Astrocyte (in vitro differentiated cells and primary cell): ENCODE data around the gene TEAD1. TPM values are rescaled to one million over a fixed set of nuclear protein-coding genes. Genes with fewer than 3 reads are reported as not detected.

Experiments
- DNase-seq: peaks from one replicate; pipeline ENCODE4 v3.0.0-alpha.2; 2010; ENCODE audit warnings: low read depth
- FAIRE-seq: peaks from 2 replicates; lab custom pipeline; 2011; peaks lifted over from hg19 to GRCh38; lab: Jason Lieb, UNC
- H2AFZ ChIP-seq: 2 replicates; pipeline ENCODE4 v1.6.0; 2012; ENCODE audit warnings: low read depth, low read length, inconsistent platforms
- H3K27ac ChIP-seq: 2 replicates; pipeline ENCODE4 v1.5.1; 2011; ENCODE audit warnings: low read depth, low read length, inconsistent platforms
- H3K27me3 ChIP-seq: 2 replicates; pipeline ENCODE4 v1.6.0; 2011; ENCODE audit warnings: low read length, inconsistent platforms; ENCODE audit not compliant: insufficient read depth
- H3K36me3 ChIP-seq: 2 replicates; pipeline ENCODE4 v1.5.1; 2011; ENCODE audit warnings: low read length, inconsistent platforms; ENCODE audit not compliant: insufficient read depth
- H3K4me1 ChIP-seq: 2 replicates; pipeline ENCODE4 v1.5.1; 2011; ENCODE audit warnings: low read length, inconsistent platforms; ENCODE audit not compliant: insufficient read depth
- H3K4me2 ChIP-seq: 2 replicates; pipeline ENCODE4 v1.6.0; 2012; ENCODE audit warnings: low read length, inconsistent platforms
- H3K4me3 ChIP-seq: 2 replicates; pipeline ENCODE4 v1.5.1; 2011; ENCODE audit warnings: low read depth, mild to moderate bottlenecking, low read length, inconsistent platforms; ENCODE audit not compliant: insufficient read depth
- H3K79me2 ChIP-seq: 2 replicates; pipeline ENCODE4 v1.6.0; 2012; ENCODE audit warnings: mild to moderate bottlenecking, low read length, inconsistent platforms; ENCODE audit not compliant: insufficient read depth
- H3K9ac ChIP-seq: 2 replicates; pipeline ENCODE4 v1.6.0; 2012; ENCODE audit warnings: mild to moderate bottlenecking, low read length, inconsistent platforms
- H3K9me3 ChIP-seq: 2 replicates; pipeline ENCODE4 v1.5.1; 2012; ENCODE audit warnings: low read depth, mild to moderate bottlenecking, low read length, inconsistent platforms; ENCODE audit not compliant: insufficient read depth
- H4K20me1 ChIP-seq: 2 replicates; pipeline ENCODE4 v1.6.0; 2012; ENCODE audit warnings: low read length, inconsistent platforms; ENCODE audit not compliant: insufficient read depth
- H3K27ac Mint-ChIP-seq: one replicate; pipeline ENCODE4 v1.8.0; 2021; ENCODE audit warnings: mild to moderate bottlenecking, mixed read lengths; ENCODE audit not compliant: unreplicated experiment
- H3K27me3 Mint-ChIP-seq: one replicate; pipeline ENCODE4 v1.8.0; 2021; ENCODE audit warnings: low read depth, mixed read lengths; ENCODE audit not compliant: unreplicated experiment
- H3K36me3 Mint-ChIP-seq: one replicate; pipeline ENCODE4 v1.8.0; 2021; ENCODE audit warnings: low read depth, mixed read lengths; ENCODE audit not compliant: unreplicated experiment
- H3K4me1 Mint-ChIP-seq: one replicate; pipeline ENCODE4 v1.8.0; 2021; ENCODE audit warnings: low read depth, mixed read lengths; ENCODE audit not compliant: unreplicated experiment
- H3K4me3 Mint-ChIP-seq: one replicate; pipeline ENCODE4 v1.8.0; 2021; ENCODE audit warnings: mild to moderate bottlenecking, moderate library complexity, mixed read lengths; ENCODE audit not compliant: unreplicated experiment
- H3K9me3 Mint-ChIP-seq: one replicate; pipeline ENCODE4 v1.8.0; 2021; ENCODE audit warnings: mild to moderate bottlenecking, mixed read lengths; ENCODE audit not compliant: unreplicated experiment
- EZH2 ChIP-seq: IDR thresholded peaks from 2 replicates; pipeline ENCODE4 v1.6.1; 2012; ENCODE audit warnings: mild to moderate bottlenecking, low read length, inconsistent platforms; ENCODE audit not compliant: insufficient read depth
- total RNA-seq: library from RNA; stranded (reverse); gene quantifications from 2 replicates; pipeline ENCODE4 v1.2.1, GENCODE V29; 2021
- TF ChIP-seq, protein P1 (sequence below): IDR thresholded peaks from 2 replicates; pipeline ENCODE4 v1.5.1; 2011; ENCODE audit warnings: low read depth, mild to moderate bottlenecking, inconsistent platforms, low read length, moderate library complexity; ENCODE audit not compliant: insufficient read depth

Gene TEAD1
- total RNA-seq, 1 donor from 2014 or later: 149 TPM

DNA sequence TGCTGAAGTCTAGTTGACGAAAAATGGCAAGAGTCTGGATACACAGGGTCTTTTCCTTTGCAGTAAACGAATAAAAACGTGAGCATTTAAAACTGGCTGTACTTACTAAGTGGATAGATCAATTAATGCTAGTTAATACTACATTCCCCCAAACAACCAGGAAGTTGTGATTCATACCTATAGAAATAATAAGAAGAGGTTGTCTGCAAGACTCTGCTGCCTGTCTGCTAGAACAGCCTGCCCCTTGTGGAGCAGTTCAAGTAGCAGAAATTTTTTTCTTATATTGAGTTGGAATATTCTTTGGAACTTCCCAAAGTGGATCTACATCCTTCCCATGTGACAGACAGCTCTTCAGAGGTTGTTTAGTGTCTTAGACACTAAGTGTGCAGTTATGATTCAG, 86.8 kb downstream of the TEAD1 start:
- H3K27ac Mint-ChIP-seq: no peak overlapping the region
- H3K4me3 ChIP-seq: no peak overlapping the region
- peaks cover 6% of the 10 kb centered on the region for H3K36me3 Mint-ChIP-seq
- H3K4me2 ChIP-seq: no peak overlapping the region
- no peaks in the 10 kb centered on the region for H3K27me3 Mint-ChIP-seq
- H4K20me1 ChIP-seq: peaks cover 79% of the 10 kb centered on the region
- H3K4me1 ChIP-seq: no peaks in the 10 kb centered on the region
- H3K4me1 Mint-ChIP-seq: peaks cover 59% of the 10 kb centered on the region
- H3K27ac ChIP-seq: no peak overlapping the region
- TF ChIP-seq EZH2: no peak
- TF ChIP-seq, protein P1, sequence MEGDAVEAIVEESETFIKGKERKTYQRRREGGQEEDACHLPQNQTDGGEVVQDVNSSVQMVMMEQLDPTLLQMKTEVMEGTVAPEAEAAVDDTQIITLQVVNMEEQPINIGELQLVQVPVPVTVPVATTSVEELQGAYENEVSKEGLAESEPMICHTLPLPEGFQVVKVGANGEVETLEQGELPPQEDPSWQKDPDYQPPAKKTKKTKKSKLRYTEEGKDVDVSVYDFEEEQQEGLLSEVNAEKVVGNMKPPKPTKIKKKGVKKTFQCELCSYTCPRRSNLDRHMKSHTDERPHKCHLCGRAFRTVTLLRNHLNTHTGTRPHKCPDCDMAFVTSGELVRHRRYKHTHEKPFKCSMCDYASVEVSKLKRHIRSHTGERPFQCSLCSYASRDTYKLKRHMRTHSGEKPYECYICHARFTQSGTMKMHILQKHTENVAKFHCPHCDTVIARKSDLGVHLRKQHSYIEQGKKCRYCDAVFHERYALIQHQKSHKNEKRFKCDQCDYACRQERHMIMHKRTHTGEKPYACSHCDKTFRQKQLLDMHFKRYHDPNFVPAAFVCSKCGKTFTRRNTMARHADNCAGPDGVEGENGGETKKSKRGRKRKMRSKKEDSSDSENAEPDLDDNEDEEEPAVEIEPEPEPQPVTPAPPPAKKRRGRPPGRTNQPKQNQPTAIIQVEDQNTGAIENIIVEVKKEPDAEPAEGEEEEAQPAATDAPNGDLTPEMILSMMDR: peak; percentile 41
- peaks cover 14% of the 10 kb centered on the region for H3K36me3 ChIP-seq
- no peak overlapping the region for H3K9ac ChIP-seq
- peaks cover 96% of the 10 kb centered on the region for H3K79me2 ChIP-seq
- DNase-seq (no peak), FAIRE-seq (no peak)
- H3K9me3 ChIP-seq: no peaks in the 10 kb centered on the region
- H3K27me3 ChIP-seq: no peaks in the 10 kb centered on the region
- H2AFZ ChIP-seq: no peak overlapping the region
- H3K4me3 Mint-ChIP-seq: no peak overlapping the region
- no peaks in the 10 kb centered on the region for H3K9me3 Mint-ChIP-seq

DNA sequence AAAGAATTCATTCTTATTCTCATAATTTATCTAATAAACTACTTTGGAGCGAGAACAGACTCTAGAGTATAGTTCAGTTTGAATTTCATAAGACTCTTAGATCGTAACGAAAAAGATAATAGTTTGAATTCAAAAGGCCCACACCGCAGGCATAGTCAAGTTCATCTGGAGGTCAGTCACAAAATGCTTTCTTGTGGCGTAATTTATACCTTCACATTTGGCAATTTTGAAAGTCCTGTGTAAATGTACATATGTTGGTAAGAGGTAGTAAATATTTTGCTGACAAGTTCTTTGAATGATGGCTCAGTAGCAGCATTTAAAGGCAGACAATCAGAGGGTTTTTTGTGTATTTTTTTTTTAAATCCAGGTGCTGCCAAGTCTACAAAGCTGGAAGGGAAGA, 88.1 kb downstream of the TEAD1 start:
- H3K4me1 Mint-ChIP-seq: peaks cover 60% of the 10 kb centered on the region

More for the DNA sequence above, 88.1 kb downstream of the TEAD1 start:
- Mint-ChIP-seq H3K4me3 (no peak overlapping the region), H3K27ac (no peak overlapping the region), H3K27me3 (no peaks in the 10 kb centered on the region), H3K9me3 (no peaks in the 10 kb centered on the region), H3K36me3 (peaks cover 3% of the 10 kb centered on the region)
- Histone ChIP-seq H2AFZ (no peak overlapping the region), H3K4me2 (no peak overlapping the region), H3K27ac (no peak overlapping the region), H3K9ac (no peak overlapping the region), H4K20me1 (peaks cover 66% of the 10 kb centered on the region), H3K27me3 (no peaks in the 10 kb centered on the region), H3K36me3 (peaks cover 15% of the 10 kb centered on the region), H3K4me3 (no peak overlapping the region), H3K4me1 (no peaks in the 10 kb centered on the region), H3K9me3 (no peaks in the 10 kb centered on the region), H3K79me2 (peaks cover 96% of the 10 kb centered on the region)
- TF ChIP-seq, protein P1: no peak
- no peak for TF ChIP-seq EZH2
- FAIRE-seq (no peak), DNase-seq (no peak)
